22Rv1 (cell line): ENCODE results near the gene TCERG1L.

ENCODE experiments used
- CTCF ChIP-seq: fragments of 450-650 bp; IDR thresholded peaks from 2 replicates; pipeline ENCODE4 v1.5.1; 2017; ENCODE audit warnings: mild to moderate bottlenecking
- ZFX ChIP-seq: fragments of 450-650 bp; IDR thresholded peaks from 2 replicates; pipeline ENCODE4 v1.6.1; 2017; ENCODE audit warnings: antibody characterized with exemption, borderline replicate concordance

GRCh38 chr10:131318814-131319213 is 7.3 kb upstream of the TCERG1L start:
- TF ChIP-seq CTCF: no peak
- TF ChIP-seq ZFX: no peak
